Measurements from ENCODE around the gene FUT1. TPM values are rescaled to one million over a fixed set of nuclear protein-coding genes. Genes with fewer than 3 reads are reported as not detected.

FUT1 gene
- total and polyA plus RNA-seq, 9 of the 15 experiments (the other 6 are each of a cell fraction or from before 2014, with no cell fraction given): 2.3 to 18.5 (median 8.8) TPM

- TF ChIP-seq CTBP1 (IDR thresholded peaks at IDR 0.05; ENCODE audit: borderline replicate concordance) (peak; percentile 98), SMARCE1 (IDR thresholded peaks at IDR 0.05) (0 out of 2 replicates have a peak, but pooled peaks have one; percentile 36), GABPB1 (CRISPR knock-in tag; IDR thresholded peaks at IDR 0.05) (peak; percentile 44), ZNF76 (CRISPR knock-in tag; IDR thresholded peaks at IDR 0.05; ENCODE audit: borderline replicate concordance) (peak; percentile 74; the same call in 1 of the 2 replicates), KLF1 (tag; IDR thresholded peaks at IDR 0.05) (peak; percentile 77), NKRF (IDR thresholded peaks at IDR 0.05; ENCODE audit: borderline replicate concordance) (peak; percentile 57; the same call in 1 of the 2 replicates), TAF1 (IDR thresholded peaks at IDR 0.05; ENCODE audit: control insufficient read depth, extremely low read depth, insufficient read depth, low read length, severe bottlenecking) (peak; percentile 6), SMARCA4 (IDR thresholded peaks at IDR 0.05) (no peak), EP300 (IDR thresholded peaks at IDR 0.05; ENCODE audit: low read length) (peak; percentile 29; the same call in 1 of the 2 replicates), PHB (CRISPR knock-in tag; IDR thresholded peaks at IDR 0.05) (0 out of 2 replicates have a peak, but pooled peaks have one; percentile 24), REST (IDR thresholded peaks at IDR 0.05; ENCODE audit: borderline replicate concordance) (peak; percentile 84), REST (CRISPR knock-in tag; IDR thresholded peaks at IDR 0.05; ENCODE audit: low read depth) (peak; percentile 82), JUND (IDR thresholded peaks at IDR 0.05; ENCODE audit: borderline replicate concordance, low read depth, low read length) (peak; percentile 32; the same call in 1 of the 2 replicates), JUND (tag; IDR thresholded peaks at IDR 0.05; ENCODE audit: borderline replicate concordance, low read depth, low read length) (no peak; the same call in 2 of the 3 replicates), BHLHE40 (IDR thresholded peaks at IDR 0.05; ENCODE audit: low read length) (peak; percentile 78; the same call in 1 of the 2 replicates), FOXA1 (IDR thresholded peaks at IDR 0.05; ENCODE audit: borderline replicate concordance) (no peak), FOSL1 (tag; conservative IDR thresholded peaks at IDR 0.05) (peak; percentile 51; the same call in 1 of the 2 replicates), SIX5 (IDR thresholded peaks at IDR 0.05; ENCODE audit: borderline replicate concordance in 1 of 2, insufficient read depth in 1 of 2, low read depth in 1 of 2, low read length in 2 of 2) (no peak)
These were observed 13.7 kb downstream of the FUT1 start (continued) for GRCh38 chr19:48738557-48739403.

Measured in K562 (cell line).